Measurements from ENCODE around the gene GAL3ST1. TPM values are rescaled to one million over a fixed set of nuclear protein-coding genes. Genes with fewer than 3 reads are reported as not detected.
"Not testable (repeated sequence)": the region's sequence is repeated elsewhere in the genome, so short reads cannot be mapped to it uniquely, and the experiment has no call there.

Gene GAL3ST1
- total and polyA plus RNA-seq, 10 of the 15 experiments (the other 5 are each of a cell fraction or from before 2014, with no cell fraction given) = not detected

GRCh38 chr22:30596199-30596598 is 21.7 kb upstream of the GAL3ST1 start (continued):
- no peak for TF ChIP-seq BCLAF1 (IDR thresholded peaks at IDR 0.05)
- TF ChIP-seq SRF (IDR thresholded peaks at IDR 0.05; ENCODE audit: low read depth in 2 of 2, low read length in 2 of 2) = no peak
- no peak for TF ChIP-seq ZZZ3 (IDR thresholded peaks at IDR 0.05; ENCODE audit: control insufficient read depth, insufficient read length, low read depth)
- TF ChIP-seq EZH2 (IDR thresholded peaks at IDR 0.05; ENCODE audit: borderline replicate concordance, control insufficient read depth, low read depth, low read length) = no peak
- TF ChIP-seq E4F1 (IDR thresholded peaks at IDR 0.05; ENCODE audit: borderline replicate concordance, partially characterized antibody) = no peak
- no peak for TF ChIP-seq RBBP5 (conservative IDR thresholded peaks at IDR 0.05)

- H3K9me3 ChIP-seq (replicated peaks; ENCODE audit: control insufficient read depth, insufficient read depth, low read length); FAIRE-seq; H2AFZ ChIP-seq (ENCODE audit: control insufficient read depth, low read depth, low read length); H3K4me3 ChIP-seq; in situ Hi-C loops (cut with MboI); H3K4me1 ChIP-seq (ENCODE audit: control insufficient read depth, insufficient read depth, low read length); intact Hi-C loops (cut with micrococcal nuclease; ENCODE audit: unreplicated experiment); DNase-seq (ENCODE audit: low read depth, low spot score); H3K9ac ChIP-seq (ENCODE audit: control insufficient read depth, insufficient read depth, low read length); BruUV-seq (replicated peaks); RAD21 ChIA-PET (ENCODE audit: unreplicated experiment); ATAC-seq; H3K27ac ChIP-seq (ENCODE audit: control insufficient read depth, insufficient read depth); H3K27me3 ChIP-seq (replicated peaks in 1 of 2; ENCODE audit: control insufficient read depth in 2 of 2, insufficient read depth in 2 of 2, low read length in 1 of 2); H4K20me1 ChIP-seq (ENCODE audit: control insufficient read depth, insufficient read depth): not testable (repeated sequence)
- ChIA-PET SMC1A (ENCODE audit: uncharacterized antibody, unreplicated experiment) (interaction anchor here (0.7 to 0.9 kb wide), 3 partner anchors 9 to 163 kb away, joined by 3 to 4 read pairs (median 3); no protein-coding TSS in a partner anchor), CTCF (interaction anchor here (0.7 to 6.6 kb wide), 6 partner anchors 10 to 376 kb away, joined by 3 to 45 read pairs (median 6); partner anchors contain the start of genes MORC2, SLC35E4 and TCN2), POLR2A (interaction anchor here (1.2 to 1.3 kb wide), 3 partner anchors 12 to 16 kb away, joined by 3 to 7 read pairs (median 4); no protein-coding TSS in a partner anchor)
- 29% methylated on average over 18 of the region's 18 CpGs for WGBS (ENCODE audit: insufficient coverage, insufficient replicate concordance, low lambda C conversion rate, missing lambda C conversion rate)
- Histone ChIP-seq H3K36me3 (ENCODE audit: control insufficient read depth in 2 of 2, insufficient read depth in 2 of 2, low read length in 1 of 2) (peaks cover 4 to 18% of the 10 kb centered on the region in 2 experiments), H3K79me2 (ENCODE audit: control insufficient read depth, insufficient read depth, low read length) (peaks cover 26% of the 10 kb centered on the region), H3K4me2 (ENCODE audit: control insufficient read depth, insufficient read depth) (peak overlapping the region; percentile 56; the same call in 1 of the 2 replicates)
- TF ChIP-seq KLF5 (IDR thresholded peaks at IDR 0.05; ENCODE audit: partially characterized antibody) = peak; percentile 8
- TF ChIP-seq MLLT1 (IDR thresholded peaks at IDR 0.05) = 0 out of 2 replicates have a peak, but pooled peaks have one; percentile 45
- TF ChIP-seq ATF2 (IDR thresholded peaks at IDR 0.05; ENCODE audit: low read length) = 0 out of 2 replicates have a peak, but pooled peaks have one; percentile 5
Measured at GRCh38 chr22:30592360-30592713, 17.9 kb upstream of the GAL3ST1 start.

All from GM12878 (cell line).